Hematopoietic multipotent progenitor cell treated with erythropoietin and hydrocortisone succinate and interleukin-3 and kit ligand, for 4 days (in vitro differentiated cells): ENCODE data around the gene GPRASP2.

Source experiments
- DNase-seq: peaks from one replicate; pipeline ENCODE4 v3.0.0-alpha.2; 2015

GPRASP2 gene

GRCh38 chrX:102745857-102746584 lies 33.8 kb downstream of the GPRASP2 start:
- DNase-seq = peak; percentile 28

- no peak for DNase-seq
Observed at GRCh38 chrX:102765217-102765616, 53.0 kb downstream of the GPRASP2 start.

- DNase-seq = no peak
Observed at GRCh38 chrX:102765809-102766208, 53.6 kb downstream of the GPRASP2 start.

- DNase-seq = no peak
Observed at GRCh38 chrX:102767287-102767686, 55.0 kb downstream of the GPRASP2 start.
